Skin epidermis (tissue), 12 donors: Measurements from ENCODE around the gene GABARAPL2.

ENCODE experiments used
- H3K27ac ChIP-seq, 21 experiments: fragments of 200-600 bp; sonication (generic) in 11 of 21; one replicate each; pipeline ENCODE4 v1.5.0; 2020; ENCODE audit warnings: mild to moderate bottlenecking in 3 of 21, inconsistent platforms in 2 of 21, moderate library complexity in 2 of 21
- H3K4me3 ChIP-seq, 7 experiments: fragments of 200-600 bp; sonication (generic) in 2 of 7; one replicate each; pipeline ENCODE4 v1.5.0; 2020; ENCODE audit warnings: inconsistent platforms in 2 of 7, mild to moderate bottlenecking in 2 of 7, moderate library complexity in 1 of 7

Gene GABARAPL2

DNA sequence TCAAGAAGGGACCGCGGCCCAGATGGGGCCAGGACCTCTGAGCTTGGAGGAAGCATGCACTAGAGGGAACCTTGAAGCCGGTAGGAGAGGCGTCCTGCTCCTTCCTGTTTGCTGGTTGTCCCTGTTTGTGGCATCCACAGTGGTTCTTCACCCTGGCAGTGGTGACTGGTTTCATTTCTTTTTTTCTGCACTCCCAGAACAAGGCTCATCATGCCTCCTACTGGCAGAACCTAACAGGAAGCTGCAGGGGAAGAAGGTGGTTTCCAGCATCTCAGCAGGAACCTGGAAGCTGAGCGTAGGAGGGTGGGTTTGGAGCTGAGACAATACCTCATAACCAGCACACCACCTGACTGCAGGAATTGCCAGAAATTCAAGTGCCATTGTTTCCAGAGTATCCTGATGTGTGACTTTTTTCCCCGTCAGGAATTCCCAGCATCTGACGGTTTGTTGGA lies 15.9 kb upstream of the GABARAPL2 start:
- Histone ChIP-seq H3K27ac (peak overlapping the region in 10 of 21 experiments; percentile 6 to 64 (median 46)), H3K4me3 (peak overlapping the region in 1 of 7 experiments; percentile 5)

DNA sequence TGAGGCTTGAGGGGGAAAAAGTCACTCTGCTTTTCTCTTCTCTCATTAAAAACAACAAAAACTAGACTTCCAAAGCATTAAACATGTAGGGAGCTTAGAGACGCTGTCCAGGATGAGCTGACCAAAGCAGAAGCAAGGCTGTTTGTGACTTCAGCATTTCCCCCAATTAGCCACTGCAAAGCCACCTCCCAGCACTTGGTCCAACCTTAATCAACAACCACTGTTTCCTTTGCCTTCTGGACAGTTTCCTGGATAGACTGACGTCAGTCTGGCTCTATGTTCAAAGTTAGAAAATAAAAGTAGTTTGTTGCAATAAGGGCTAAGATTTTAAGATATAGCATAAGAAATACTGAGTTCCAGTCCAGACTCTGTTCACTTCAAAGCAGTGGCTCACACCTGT lies 13.2 kb upstream of the GABARAPL2 start:
- H3K27ac ChIP-seq = no peak overlapping the region

DNA sequence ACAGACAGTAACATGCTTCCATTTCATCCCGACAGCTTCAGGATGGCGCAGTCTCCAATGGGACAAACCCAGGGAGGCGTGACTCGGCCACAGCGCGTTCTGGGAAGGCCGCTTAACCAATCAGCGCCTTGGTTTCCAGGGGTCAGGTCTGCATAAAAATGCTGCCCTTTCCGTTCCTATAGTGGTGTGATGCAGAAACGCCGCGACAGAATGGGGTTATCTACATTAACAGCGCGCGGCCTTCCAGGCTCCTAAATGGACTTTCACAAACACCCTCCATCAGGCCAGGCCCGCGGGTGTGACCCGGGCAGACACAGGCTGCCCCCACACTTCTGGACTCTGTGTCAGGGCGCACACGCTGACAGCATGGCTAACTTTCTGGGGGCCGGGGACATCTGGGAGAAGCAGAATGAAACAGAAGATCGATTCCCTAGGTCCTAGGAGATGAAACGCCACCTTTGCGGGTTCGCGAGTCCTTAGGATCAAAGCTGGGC lies 10.9 kb upstream of the GABARAPL2 start:
- H3K4me3 ChIP-seq = peak overlapping the region; percentile 46 to 81 (median 70)
- H3K27ac ChIP-seq = peak overlapping the region in 19 of 21 experiments; percentile 3 to 83 (median 72)

More for the DNA sequence above, 13.2 kb upstream of the GABARAPL2 start:
- no peak overlapping the region for H3K4me3 ChIP-seq

DNA sequence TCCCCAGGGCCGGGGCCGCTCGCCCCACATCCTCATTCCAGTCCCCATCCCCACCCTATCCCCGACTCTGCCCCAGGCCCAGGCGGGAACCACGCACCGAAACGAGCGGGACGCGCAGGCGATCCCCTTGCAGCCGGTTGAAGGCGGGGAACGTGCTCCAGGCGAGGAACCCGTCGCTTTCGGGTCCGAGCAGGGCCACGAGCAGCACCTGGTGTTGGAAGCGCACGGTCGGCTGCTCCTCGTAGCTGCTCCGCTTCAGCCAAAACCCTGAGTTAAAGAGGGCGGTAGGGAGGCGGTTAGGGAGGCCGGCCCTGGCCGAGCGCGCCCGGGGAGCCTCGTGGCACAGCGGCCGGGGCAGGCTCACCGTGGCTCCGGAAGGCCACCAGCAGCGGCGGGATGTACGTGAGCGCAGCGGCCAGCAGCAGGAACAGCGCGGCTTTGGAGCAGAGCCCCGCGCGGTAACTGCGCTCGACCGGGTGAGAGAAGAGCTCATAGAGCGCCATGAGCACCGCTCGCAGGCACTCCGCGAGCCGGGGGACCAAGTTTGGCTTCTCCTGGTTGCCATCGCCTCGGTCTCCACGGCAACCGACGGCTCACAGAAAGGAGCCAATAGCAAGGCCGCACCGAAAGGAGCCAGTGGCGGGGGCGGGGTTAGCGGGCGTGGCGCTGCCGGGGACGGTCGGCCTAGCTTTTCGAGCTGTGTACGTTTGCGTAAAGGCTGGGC lies 10.3 kb upstream of the GABARAPL2 start, which contains the start of gene TMEM231:
Gene TMEM231 (minus strand): TSS at position 546 of the 724 bp plus-strand sequence. CDS start 43 bp downstream, at position 503.
- H3K27ac ChIP-seq = peak within 1 kb of the TSS in 20 of 21 experiments; percentile 3 to 83 (median 72)
- H3K4me3 ChIP-seq = peak within 1 kb of the TSS; percentile 46 to 81 (median 70)

DNA sequence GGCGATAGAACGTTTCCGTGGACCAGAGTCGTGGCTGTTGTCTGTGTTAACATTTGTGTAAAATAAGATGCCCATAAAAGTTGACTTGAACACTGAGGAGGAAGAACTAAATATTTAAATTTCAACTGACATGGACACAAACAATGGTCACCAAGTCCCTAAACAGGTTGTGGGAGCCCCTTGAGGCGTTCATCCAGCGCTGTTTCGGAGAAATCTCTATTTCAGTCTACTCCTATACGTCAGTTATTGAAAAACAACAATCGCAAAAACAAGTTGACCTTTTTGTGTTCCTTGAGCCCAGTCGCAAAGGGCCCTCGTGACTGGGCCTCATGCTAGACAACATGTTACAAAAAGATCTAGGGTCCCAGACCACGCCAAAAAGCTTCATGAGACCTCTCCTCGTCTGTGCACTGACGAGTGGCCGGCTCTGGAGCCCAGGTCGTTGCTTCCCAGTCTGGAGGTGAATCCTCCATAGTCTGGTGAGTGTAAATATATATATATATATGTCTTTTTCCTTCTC lies 9.7 kb upstream of the GABARAPL2 start:
- peak overlapping the region in 18 of 21 experiments; percentile 3 to 83 (median 68) for H3K27ac ChIP-seq
- H3K4me3 ChIP-seq = peak overlapping the region in 6 of 7 experiments; percentile 46 to 81 (median 72)

DNA sequence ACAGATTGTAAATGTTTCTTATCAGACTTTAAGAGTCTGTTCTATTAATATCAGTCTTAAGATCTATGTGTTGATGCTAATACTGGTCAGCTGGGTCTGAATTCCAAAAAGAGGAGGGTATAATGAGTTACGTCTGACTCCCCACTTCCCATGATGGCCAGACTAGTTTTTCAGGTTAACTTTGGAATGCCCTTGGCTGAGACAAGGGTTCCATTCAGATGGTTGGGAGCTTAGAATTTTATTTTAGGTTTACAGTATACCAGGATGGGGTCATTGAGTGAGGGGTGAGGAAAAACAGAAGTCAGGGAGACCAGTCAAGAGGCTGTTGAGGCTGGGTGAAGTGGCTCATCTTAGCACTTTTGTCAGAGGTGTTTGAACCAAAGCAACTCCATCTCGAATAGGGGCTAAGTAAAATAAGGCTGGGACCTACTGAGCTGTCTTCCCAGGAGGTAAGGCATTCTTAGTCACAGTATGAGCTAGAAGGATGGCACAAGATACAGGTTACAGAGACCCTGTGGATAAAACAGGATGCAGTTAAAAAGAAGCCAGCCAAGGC lies 7.3 kb upstream of the GABARAPL2 start:
- Histone ChIP-seq H3K27ac (peak overlapping the region in 1 of 21 experiments; percentile 14), H3K4me3 (no peak overlapping the region)

DNA sequence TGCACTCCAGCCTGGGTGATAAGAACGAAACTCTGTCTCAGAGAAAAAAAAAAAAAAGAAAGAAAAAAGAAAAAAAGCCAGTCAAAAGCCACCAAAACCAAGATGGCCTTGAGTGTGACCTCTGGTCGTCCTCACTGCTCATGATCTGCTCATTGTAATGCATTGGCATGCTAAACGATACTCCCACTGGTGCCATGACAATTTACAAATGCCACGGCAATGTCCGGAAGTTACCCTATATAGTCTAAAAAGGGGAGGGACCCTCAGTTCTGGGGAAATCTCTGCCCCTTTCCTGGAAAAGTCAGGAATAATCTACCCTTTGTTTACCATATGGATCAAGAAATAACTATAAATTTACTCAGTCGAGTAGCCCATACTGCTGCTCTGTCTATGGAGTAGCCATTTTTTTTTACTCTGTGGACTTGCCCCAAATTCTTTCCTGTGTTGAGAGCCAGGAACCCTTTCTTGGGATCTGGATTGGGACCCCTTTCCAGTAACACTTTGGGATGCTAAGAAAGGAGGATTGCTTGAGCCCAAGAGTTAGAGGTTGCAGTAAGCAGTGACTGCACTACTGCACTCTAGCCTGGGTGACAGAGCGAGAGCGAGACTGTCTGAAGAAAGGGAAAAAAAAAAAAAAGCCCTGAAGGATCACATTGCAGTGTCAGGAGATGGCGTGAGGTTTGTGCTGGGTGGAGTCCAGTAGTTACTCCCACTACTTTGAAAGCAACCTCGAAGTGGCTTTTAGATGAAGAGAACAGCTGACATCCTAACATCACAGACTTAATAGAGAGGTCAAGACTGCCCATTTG lies 6.4 kb upstream of the GABARAPL2 start:
- no peak overlapping the region for H3K27ac ChIP-seq
- no peak overlapping the region for H3K4me3 ChIP-seq

DNA sequence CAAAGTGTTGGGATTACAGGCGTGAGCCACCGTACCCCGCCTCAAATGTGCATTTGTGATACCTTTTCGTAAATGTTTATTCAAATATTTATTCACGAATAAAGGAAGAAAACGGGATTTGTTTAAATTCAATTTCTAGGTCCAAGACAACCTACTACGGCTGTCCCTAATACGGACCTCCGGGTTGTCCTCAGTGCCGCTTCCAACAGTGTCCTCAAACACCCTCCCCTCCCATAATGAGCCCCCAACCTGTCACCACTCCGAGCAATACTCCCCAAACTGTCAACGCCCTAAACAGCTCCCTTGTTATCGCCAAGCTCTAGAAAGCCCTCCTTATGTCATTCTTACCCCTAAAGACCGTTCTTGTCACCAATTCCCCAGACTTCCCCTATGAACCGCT lies 539 bp upstream of the GABARAPL2 start:
- Histone ChIP-seq H3K4me3 (peak overlapping the region; percentile 75 to 98 (median 87)), H3K27ac (peak overlapping the region in 20 of 21 experiments; percentile 49 to 97 (median 88))

DNA sequence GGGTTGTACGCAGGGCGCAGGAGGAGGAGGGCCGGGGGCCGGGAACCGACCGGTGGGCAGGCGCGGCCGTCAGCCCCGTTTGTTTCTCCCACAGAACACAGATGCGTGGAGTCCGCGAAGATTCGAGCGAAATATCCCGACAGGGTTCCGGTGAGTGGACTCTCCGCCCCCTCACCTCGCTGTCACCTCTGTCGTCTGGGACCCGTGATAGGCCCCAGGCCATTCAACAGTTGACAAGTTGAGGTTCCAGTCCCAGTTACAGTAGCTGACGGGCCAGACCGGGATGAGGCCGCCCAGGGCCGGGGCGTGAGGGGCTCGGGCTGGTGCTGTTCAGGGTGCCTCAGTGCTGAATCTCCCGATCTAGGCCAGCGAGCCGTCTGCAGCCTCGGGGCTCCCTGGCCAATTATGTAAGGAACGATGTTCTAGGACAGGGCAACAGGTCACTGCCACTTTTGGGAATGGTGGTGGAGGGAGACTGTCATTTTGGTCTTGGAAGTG lies 628 bp downstream of the GABARAPL2 start:
- peak overlapping the region; percentile 49 to 97 (median 87) for H3K27ac ChIP-seq

DNA sequence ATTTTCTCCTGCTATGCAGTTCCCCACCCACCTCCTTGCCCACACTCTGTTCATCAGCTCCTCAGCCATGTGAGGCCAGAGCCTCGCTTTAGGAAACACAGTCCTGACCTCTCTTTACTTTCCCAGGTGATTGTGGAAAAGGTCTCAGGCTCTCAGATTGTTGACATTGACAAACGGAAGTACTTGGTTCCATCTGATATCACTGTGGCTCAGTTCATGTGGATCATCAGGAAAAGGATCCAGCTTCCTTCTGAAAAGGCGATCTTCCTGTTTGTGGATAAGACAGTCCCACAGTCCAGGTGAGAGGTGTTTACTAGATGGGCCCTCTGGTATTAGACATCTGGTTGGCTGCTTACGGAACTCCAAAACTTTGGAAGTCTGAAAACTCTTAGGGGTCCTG lies 1.7 kb downstream of the GABARAPL2 start:
- Histone ChIP-seq H3K27ac (peak overlapping the region in 3 of 21 experiments; percentile 7 to 97 (median 8)), H3K4me3 (no peak overlapping the region)

More for the DNA sequence above, 628 bp downstream of the GABARAPL2 start:
- H3K4me3 ChIP-seq = peak overlapping the region; percentile 75 to 98 (median 87)

DNA sequence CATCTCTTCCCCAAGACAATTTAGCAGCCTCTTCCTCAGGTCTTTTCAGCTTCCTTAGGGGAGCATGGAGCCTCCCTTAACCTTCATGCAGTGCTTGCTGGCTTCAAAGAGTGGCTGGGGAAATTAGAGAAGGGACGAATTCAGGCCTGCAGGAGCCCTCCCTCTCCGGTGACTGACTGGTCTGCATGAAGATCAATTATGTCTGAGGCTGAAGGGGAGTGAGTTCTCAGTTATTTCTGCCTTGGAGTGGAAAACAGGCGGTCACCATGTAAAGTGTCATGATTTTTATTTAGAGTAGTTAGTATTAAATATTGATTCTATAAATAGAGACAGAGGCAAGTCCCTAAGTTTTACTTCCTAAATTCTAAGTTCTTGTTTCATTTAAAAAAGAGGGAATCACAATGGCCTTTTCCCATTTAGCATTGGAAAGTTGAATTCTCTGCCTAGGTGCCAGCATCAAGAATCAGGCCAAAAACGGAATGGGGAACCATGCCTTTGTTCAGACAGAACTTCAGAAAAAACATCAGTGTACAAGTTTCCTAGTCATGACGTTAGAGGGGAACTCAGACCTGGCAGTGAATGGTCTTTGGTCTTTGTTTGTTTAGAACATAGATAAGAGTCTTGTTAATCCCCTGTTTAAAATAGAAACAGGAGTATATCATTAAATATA lies 4.4 kb downstream of the GABARAPL2 start:
- Histone ChIP-seq H3K4me3 (no peak overlapping the region), H3K27ac (peak overlapping the region in 3 of 21 experiments; percentile 29 to 47 (median 45))

DNA sequence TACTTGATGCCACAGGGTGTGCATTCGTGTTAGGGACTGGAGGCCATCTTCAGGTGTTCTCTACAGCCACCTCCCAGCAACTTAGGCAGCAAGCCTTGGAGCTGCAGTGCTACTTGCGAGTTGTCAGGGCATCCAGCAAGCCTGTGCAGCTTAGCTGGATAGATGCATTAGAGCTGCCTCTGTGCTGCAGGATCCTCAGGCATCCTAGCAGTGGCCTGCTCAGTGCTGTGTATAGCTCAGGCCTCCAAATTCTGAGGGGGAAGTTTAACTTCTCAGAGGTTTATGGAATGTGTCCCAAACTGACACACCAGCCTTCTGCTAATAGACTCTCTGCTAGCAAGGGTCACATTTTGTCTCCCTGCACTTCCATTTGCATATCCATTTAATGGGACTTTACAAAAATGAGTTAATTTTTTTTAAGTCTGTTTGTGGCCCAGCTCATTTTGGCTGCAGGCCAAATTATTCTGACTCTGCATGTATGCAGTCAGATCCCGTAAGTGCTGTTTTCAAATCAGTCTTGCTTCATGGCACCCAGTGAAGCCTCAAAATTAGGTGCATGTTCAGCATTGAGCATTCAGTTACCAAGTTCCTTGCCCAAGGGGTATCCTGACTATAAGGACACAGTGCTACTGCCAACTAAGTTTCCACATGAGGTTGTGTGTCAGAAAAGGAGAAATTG lies 6.8 kb downstream of the GABARAPL2 start:
- Histone ChIP-seq H3K27ac (no peak overlapping the region), H3K4me3 (no peak overlapping the region)

DNA sequence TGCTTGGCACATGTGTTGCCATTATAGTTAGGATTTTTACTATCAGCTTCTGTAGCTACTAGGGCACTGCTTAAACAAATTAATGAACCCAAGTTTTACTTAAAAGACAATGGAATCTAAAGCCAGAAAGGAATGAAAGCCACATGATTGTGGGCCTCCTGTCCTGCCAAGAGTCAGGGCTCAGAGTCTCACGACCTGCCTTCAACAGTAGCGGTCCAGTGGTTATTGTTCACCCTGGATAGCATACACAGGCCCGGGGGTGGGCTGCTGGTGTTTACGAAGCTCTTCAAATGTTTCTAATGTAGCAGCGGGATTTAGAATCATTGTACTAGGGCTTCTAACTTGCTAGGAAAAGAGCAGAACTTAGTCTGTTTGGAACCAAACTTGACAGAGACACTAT lies 7.8 kb downstream of the GABARAPL2 start:
- H3K27ac ChIP-seq = no peak overlapping the region
- no peak overlapping the region for H3K4me3 ChIP-seq

DNA sequence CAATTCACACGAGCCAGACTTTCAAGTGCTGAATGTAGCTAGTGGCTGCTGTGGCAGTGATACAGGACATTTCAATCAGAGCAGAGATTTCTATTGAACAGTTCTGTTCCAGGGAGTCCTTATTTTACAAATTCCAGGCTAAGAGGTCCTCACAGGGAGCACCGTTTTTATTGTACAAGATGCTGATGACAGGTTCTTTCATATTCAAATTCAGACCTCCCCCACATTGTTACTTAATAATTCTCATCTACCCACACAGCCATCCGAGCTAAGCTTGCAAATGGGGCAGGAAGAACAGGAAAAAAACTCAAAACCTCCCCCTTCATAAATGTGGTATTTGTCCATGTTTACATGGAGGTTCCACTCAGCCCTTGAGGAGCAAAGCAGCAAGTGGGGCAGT lies 9.8 kb downstream of the GABARAPL2 start:
- Histone ChIP-seq H3K4me3 (no peak overlapping the region), H3K27ac (peak overlapping the region in 1 of 21 experiments; percentile 42)

DNA sequence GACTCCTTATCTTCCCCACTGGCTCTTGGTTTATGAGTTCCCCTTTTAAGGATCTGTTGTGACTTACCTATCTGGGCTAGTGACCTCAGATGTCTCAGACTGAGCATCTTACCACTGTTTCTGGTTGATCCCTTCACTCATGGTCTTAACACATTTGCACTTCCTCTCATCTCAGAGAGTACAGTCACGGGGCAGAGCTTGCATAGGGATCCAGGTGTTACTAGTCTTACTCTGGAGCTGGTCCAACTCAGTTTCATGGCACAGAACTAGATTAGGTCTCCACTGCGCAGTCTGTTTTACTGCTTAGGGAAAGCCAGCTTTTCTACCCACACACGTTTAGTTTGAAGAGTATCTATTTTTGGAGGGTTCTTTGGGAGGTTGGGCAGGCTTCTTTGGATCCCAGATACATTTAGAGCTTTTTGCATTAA lies 10.2 kb downstream of the GABARAPL2 start:
- Histone ChIP-seq H3K27ac (peak overlapping the region in 1 of 21 experiments; percentile 42), H3K4me3 (no peak overlapping the region)

DNA sequence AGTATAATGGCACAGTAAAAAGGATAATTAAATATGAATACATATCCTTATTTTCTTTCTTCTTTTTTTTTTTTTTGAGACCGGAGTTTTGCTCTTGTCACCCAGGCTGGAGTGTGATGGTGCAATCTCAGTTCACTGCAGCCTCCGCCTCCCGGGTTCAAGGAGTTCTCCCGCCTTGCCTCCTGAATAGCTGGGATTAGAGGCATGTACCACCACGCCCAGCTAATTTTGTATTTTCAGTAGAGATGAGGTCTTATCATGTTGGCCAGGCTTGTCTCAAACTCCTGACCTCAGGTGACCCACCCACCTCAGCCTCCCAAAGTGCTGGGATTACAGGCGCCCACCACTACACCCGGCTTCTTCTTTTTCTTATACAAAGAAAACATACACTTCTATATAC lies 12.0 kb downstream of the GABARAPL2 start:
- H3K4me3 ChIP-seq = no peak overlapping the region
- H3K27ac ChIP-seq = no peak overlapping the region

DNA sequence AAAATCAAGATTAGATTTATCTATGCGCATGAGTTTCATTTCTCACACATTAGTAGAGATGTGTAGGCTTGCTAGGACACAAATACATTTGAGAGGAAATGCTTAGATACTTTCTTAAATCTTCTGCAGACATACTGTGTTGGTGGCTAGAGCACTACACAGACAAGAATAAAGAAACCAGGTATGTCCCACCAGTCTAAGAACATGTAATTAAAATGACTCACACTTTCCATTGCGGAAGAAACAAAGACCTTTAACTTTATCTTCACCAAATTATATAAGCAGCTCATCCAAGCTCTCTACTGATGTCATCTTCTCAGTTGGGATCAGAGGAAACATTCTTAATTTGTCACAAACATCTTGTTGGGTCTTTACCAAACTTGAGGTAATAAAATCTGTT lies 12.5 kb downstream of the GABARAPL2 start:
- Histone ChIP-seq H3K4me3 (no peak overlapping the region), H3K27ac (no peak overlapping the region)

DNA sequence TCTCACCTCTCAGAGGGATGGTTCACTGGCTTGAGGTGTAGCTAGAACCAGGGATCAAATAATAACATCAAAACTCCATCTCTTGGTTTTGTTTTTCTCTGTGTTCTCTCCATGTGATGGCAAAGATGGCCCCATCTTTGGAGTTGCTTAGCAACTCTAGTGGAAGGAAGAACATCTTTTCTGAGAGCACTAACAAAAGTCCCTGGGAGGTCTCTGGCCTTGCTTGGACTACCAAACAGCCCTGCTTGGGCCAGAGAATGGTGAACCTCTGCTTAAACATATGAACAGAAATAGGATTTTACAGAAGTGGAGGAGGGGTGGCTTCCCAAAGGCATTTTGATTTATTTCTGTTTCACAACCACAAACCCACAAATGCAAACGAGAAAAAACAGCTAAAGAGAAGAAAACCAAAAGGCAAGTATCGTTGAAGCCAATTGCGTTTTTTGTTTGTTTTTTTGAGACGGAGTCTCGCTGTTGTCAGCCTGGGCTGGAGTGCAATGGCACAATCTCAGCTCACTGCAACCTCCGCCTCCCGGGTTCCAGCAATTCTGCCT lies 13.2 kb downstream of the GABARAPL2 start:
- Histone ChIP-seq H3K27ac (no peak overlapping the region), H3K4me3 (no peak overlapping the region)
